ENCODE results near the gene TAAR1. TPM values are rescaled to one million over a fixed set of nuclear protein-coding genes. Genes with fewer than 3 reads are reported as not detected.
"Not testable (repeated sequence)": the region's sequence is repeated elsewhere in the genome, so short reads cannot be mapped to it uniquely, and the experiment has no call there.

Gene TAAR1
- total RNA-seq, 1 experiment from 2014 or later, result not detected

DNA sequence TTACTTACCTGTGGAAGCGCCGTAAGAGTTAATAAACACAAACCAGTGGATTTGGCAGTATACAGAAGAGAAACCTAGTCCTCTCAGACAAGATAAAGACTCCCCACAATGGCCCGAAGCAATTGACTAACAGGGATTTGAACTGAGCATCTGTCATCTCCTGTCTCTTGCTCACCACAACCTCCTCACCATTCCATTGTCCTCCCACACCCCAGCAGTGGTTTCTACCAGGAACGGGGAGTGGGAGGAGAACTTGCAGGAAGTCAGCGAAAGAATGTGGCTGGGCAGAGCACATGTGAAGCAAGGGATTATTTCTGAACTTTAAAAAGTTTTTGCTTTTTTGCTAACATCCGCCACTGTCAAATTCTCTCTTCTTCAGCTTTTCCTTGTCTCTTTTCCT lies 24.6 kb upstream of the TAAR1 start:
- CTCF ChIA-PET, result no interaction called here
- no peaks in the 10 kb centered on the region for H4K20me1 ChIP-seq (ENCODE audit: insufficient read depth)
- H3K9ac ChIP-seq (ENCODE audit: low read length), result no peak overlapping the region
- no TSS peak for BruUV-seq (replicated peaks)
- DNase-seq (ENCODE audit: low read depth, low spot score) (no peak), ATAC-seq (no peak)
- no peak for TF ChIP-seq CEBPB (IDR thresholded peaks at IDR 0.05; ENCODE audit: low read depth)
- TF ChIP-seq, protein P1, sequence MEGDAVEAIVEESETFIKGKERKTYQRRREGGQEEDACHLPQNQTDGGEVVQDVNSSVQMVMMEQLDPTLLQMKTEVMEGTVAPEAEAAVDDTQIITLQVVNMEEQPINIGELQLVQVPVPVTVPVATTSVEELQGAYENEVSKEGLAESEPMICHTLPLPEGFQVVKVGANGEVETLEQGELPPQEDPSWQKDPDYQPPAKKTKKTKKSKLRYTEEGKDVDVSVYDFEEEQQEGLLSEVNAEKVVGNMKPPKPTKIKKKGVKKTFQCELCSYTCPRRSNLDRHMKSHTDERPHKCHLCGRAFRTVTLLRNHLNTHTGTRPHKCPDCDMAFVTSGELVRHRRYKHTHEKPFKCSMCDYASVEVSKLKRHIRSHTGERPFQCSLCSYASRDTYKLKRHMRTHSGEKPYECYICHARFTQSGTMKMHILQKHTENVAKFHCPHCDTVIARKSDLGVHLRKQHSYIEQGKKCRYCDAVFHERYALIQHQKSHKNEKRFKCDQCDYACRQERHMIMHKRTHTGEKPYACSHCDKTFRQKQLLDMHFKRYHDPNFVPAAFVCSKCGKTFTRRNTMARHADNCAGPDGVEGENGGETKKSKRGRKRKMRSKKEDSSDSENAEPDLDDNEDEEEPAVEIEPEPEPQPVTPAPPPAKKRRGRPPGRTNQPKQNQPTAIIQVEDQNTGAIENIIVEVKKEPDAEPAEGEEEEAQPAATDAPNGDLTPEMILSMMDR (IDR thresholded peaks at IDR 0.05 in 2 of 3, conservative IDR thresholded peaks at IDR 0.05 in 1 of 3; ENCODE audit: borderline replicate concordance in 1 of 3, insufficient read depth in 1 of 3, low read depth in 2 of 3, low read length in 2 of 3), result no peak
- RAD21 ChIA-PET (ENCODE audit: low non-redundant PET in 1 of 2, low total read pairs in 2 of 2, uncharacterized antibody in 2 of 2, unreplicated experiment in 2 of 2), result no interaction called here
- intact Hi-C loops (cut with micrococcal nuclease), result no loop called here
- no peaks in the 10 kb centered on the region for H3K9me2 ChIP-seq (ENCODE audit: insufficient read depth)
- no peaks in the 10 kb centered on the region for H3K79me2 ChIP-seq (ENCODE audit: insufficient read depth, low read length)
- no peaks in the 10 kb centered on the region for H3K36me3 ChIP-seq (ENCODE audit: control insufficient read depth in 1 of 2, insufficient read depth in 2 of 2, low read length in 2 of 2)
- no peak overlapping the region for H3K4me3 ChIP-seq (replicated peaks in 1 of 2; ENCODE audit: low read depth in 1 of 2, low read length in 2 of 2)
- no peak overlapping the region for H3K27ac ChIP-seq (ENCODE audit: low read depth, low read length)
- H3K4me2 ChIP-seq (ENCODE audit: low read length), result no peak overlapping the region
- H2AFZ ChIP-seq (ENCODE audit: low read depth, low read length, poor library complexity, severe bottlenecking), result no peak overlapping the region
- no peaks in the 10 kb centered on the region for H3K9me3 ChIP-seq (ENCODE audit: control insufficient read depth in 1 of 2, insufficient read depth in 1 of 2, low read depth in 1 of 2, low read length in 2 of 2)
- no peaks in the 10 kb centered on the region for H3K27me3 ChIP-seq (ENCODE audit: insufficient read depth, low read length)
- POLR2A ChIA-PET, result no interaction called here
- H3K4me1 ChIP-seq (ENCODE audit: control insufficient read depth in 1 of 2, insufficient read depth in 2 of 2, low read length in 2 of 2), result peaks cover 0 to 6% of the 10 kb centered on the region in 2 experiments; a peak in 1 of 4 replicates

DNA sequence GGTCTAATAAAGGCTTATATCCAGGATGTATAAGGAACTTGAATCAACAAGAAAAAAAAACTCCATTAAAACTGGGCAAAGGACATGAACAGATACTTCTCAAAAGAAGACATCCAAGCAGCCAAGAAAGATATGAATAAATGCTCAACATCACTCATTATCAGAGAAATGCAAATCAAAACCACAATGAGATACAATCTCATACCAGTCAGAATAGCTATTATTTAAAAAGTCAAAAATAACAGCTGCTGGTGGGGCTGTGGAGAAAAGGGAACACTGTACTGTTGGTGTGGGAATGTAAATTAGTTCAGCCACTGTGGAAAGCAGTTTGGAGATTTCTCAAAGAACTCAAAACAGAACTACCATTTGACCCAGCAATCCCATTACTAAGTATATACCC lies 20.1 kb upstream of the TAAR1 start:
- POLR2A ChIA-PET; ATAC-seq; DNase-seq (ENCODE audit: low read depth, low spot score); H3K4me2 ChIP-seq (ENCODE audit: low read length); H3K79me2 ChIP-seq (ENCODE audit: insufficient read depth, low read length); RAD21 ChIA-PET (ENCODE audit: low non-redundant PET in 1 of 2, low total read pairs in 2 of 2, uncharacterized antibody in 2 of 2, unreplicated experiment in 2 of 2); H3K9ac ChIP-seq (ENCODE audit: low read length); H3K9me2 ChIP-seq (ENCODE audit: insufficient read depth); intact Hi-C loops (cut with micrococcal nuclease); H3K9me3 ChIP-seq (ENCODE audit: control insufficient read depth in 1 of 2, insufficient read depth in 1 of 2, low read depth in 1 of 2, low read length in 2 of 2); CTCF ChIA-PET; BruUV-seq (replicated peaks); H4K20me1 ChIP-seq (ENCODE audit: insufficient read depth); H3K27ac ChIP-seq (ENCODE audit: low read depth, low read length); H3K27me3 ChIP-seq (ENCODE audit: insufficient read depth, low read length); H3K4me3 ChIP-seq (replicated peaks in 1 of 2; ENCODE audit: low read depth in 1 of 2, low read length in 2 of 2); H3K36me3 ChIP-seq (ENCODE audit: control insufficient read depth in 1 of 2, insufficient read depth in 2 of 2, low read length in 2 of 2); H3K4me1 ChIP-seq (ENCODE audit: control insufficient read depth in 1 of 2, insufficient read depth in 2 of 2, low read length in 2 of 2); H2AFZ ChIP-seq (ENCODE audit: low read depth, low read length, poor library complexity, severe bottlenecking): not testable (repeated sequence)
